Stomach (tissue), 4 donors: ENCODE results near the gene CDH22.

Experiments
- EP300 ChIP-seq: sonication (generic); formaldehyde crosslinking; IDR thresholded peaks from one replicate; pipeline ENCODE4 v1.6.1; 2017; ENCODE audit warnings: antibody characterized with exemption
- POLR2A ChIP-seq, 4 donors: fragments of 450-650 bp; IDR thresholded peaks; one replicate each; pipeline ENCODE4 v1.6.1; 2016; ENCODE audit warnings: antibody characterized with exemption in 4 of 4, control low read depth in 2 of 4, mild to moderate bottlenecking in 1 of 4, moderate library complexity in 1 of 4
- POLR2AphosphoS5 ChIP-seq, 3 donors: sonication (generic); formaldehyde crosslinking; IDR thresholded peaks; one replicate each; pipeline ENCODE4 v1.6.1; 2016; ENCODE audit warnings: antibody characterized with exemption in 3 of 3
- TF ChIP-seq, protein P1 (sequence below), 7 experiments: fragments of 450-650 bp in 4 of 7; fragments of 200-600 bp in 3 of 7; sonication (generic) in 3 of 7; IDR thresholded peaks; one replicate each; pipeline ENCODE4 v1.5.1; 2016 to 2019; ENCODE audit warnings: antibody characterized with exemption in 7 of 7, control low read depth in 2 of 7, mild to moderate bottlenecking in 1 of 7

DNA sequence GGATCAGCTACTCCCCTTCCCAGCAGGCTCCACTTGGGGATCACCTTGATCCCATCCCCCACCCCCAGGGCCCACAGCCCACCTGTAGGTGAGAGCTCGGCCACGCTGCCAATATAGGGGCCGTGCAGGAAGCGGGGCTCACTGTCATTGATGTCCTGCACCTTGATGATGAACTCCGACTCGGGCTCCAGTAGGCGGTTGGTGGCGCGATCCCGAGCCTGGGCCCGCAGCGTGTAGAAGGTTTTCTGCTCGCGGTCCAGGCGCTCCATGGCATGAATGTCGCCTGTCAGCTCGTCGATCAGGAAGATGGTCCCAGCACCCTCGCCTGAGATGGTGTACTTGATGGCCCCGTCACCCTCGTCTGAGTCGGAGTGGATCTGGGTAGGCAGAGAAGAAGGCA, 67.4 kb downstream of the CDH22 start:
- TF ChIP-seq, protein P1, sequence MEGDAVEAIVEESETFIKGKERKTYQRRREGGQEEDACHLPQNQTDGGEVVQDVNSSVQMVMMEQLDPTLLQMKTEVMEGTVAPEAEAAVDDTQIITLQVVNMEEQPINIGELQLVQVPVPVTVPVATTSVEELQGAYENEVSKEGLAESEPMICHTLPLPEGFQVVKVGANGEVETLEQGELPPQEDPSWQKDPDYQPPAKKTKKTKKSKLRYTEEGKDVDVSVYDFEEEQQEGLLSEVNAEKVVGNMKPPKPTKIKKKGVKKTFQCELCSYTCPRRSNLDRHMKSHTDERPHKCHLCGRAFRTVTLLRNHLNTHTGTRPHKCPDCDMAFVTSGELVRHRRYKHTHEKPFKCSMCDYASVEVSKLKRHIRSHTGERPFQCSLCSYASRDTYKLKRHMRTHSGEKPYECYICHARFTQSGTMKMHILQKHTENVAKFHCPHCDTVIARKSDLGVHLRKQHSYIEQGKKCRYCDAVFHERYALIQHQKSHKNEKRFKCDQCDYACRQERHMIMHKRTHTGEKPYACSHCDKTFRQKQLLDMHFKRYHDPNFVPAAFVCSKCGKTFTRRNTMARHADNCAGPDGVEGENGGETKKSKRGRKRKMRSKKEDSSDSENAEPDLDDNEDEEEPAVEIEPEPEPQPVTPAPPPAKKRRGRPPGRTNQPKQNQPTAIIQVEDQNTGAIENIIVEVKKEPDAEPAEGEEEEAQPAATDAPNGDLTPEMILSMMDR (IDR thresholded peaks at IDR 0.05) = no peak
- TF ChIP-seq POLR2AphosphoS5 (IDR thresholded peaks at IDR 0.05) (no peak), EP300 (no peak), POLR2A (IDR thresholded peaks at IDR 0.05) (no peak)
